Testis (tissue), 2 donors: ENCODE results near the gene HERC2.
"Not testable (repeated sequence)": the region's sequence is repeated elsewhere in the genome, so short reads cannot be mapped to it uniquely, and the experiment has no call there.

ENCODE experiments used
- POLR2A ChIP-seq: fragments of 450-650 bp; IDR thresholded peaks from one replicate; pipeline ENCODE4 v1.6.1; 2017; ENCODE audit warnings: antibody characterized with exemption, mild to moderate bottlenecking, moderate library complexity
- TF ChIP-seq, protein P1 (sequence below), 3 experiments: fragments of 450-650 bp in 2 of 3; fragments of 200-600 bp in 1 of 3; sonication (generic) in 1 of 3; IDR thresholded peaks; one replicate each; pipeline ENCODE4 v1.5.1; 2016 to 2019; ENCODE audit warnings: antibody characterized with exemption in 3 of 3, mild to moderate bottlenecking in 2 of 3, moderate library complexity in 1 of 3

DNA sequence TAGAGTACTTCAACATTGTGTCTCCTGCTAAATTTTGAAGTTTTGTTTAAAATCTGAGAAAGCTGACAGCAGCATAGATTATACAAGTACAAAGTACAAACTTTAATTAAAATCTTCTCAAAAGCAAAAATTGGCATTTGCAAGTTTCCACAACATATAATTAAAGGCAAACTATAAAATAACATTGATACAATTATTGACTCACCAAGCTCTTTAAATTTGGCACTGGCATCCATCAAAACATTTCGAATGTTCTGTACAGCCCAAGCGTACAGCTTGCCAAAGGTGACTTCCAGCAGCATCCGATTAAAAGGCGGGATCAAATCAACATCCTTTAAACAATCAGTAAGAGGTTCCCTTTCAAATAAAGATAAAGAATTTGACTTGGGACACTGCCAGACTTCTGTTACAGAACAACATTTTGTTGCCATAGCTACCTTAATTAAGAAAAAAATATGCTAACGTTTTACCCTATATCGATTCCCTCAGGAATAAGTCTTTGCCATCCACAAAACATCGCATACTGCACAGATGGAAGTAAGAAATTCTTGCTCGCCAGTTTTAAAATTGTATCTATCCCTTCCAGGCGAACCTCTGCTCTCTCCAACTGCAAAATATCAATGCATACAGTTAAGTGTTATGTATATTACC is 92.9 kb downstream of the HERC2 start:
- TF ChIP-seq, protein P1, sequence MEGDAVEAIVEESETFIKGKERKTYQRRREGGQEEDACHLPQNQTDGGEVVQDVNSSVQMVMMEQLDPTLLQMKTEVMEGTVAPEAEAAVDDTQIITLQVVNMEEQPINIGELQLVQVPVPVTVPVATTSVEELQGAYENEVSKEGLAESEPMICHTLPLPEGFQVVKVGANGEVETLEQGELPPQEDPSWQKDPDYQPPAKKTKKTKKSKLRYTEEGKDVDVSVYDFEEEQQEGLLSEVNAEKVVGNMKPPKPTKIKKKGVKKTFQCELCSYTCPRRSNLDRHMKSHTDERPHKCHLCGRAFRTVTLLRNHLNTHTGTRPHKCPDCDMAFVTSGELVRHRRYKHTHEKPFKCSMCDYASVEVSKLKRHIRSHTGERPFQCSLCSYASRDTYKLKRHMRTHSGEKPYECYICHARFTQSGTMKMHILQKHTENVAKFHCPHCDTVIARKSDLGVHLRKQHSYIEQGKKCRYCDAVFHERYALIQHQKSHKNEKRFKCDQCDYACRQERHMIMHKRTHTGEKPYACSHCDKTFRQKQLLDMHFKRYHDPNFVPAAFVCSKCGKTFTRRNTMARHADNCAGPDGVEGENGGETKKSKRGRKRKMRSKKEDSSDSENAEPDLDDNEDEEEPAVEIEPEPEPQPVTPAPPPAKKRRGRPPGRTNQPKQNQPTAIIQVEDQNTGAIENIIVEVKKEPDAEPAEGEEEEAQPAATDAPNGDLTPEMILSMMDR (IDR thresholded peaks at IDR 0.05): not testable (repeated sequence)
- TF ChIP-seq POLR2A: not testable (repeated sequence)
